Measurements from ENCODE around the gene NADSYN1. TPM values are rescaled to one million over a fixed set of nuclear protein-coding genes. Genes with fewer than 3 reads are reported as not detected.

The NADSYN1 gene
- total RNA-seq, 1 donor from 2014 or later, result 91.3 TPM

- H3K4me3 ChIP-seq, result no peak overlapping the region
- no peaks in the 10 kb centered on the region for H3K9me3 ChIP-seq
- H3K27me3 ChIP-seq, result no peaks in the 10 kb centered on the region
- intact Hi-C loops (cut with DNase I), result no loop called here
- no peak for ATAC-seq
- H3K27ac ChIP-seq, result no peak overlapping the region
- DNase-seq, result peak; percentile 19
- TF ChIP-seq, protein P1, sequence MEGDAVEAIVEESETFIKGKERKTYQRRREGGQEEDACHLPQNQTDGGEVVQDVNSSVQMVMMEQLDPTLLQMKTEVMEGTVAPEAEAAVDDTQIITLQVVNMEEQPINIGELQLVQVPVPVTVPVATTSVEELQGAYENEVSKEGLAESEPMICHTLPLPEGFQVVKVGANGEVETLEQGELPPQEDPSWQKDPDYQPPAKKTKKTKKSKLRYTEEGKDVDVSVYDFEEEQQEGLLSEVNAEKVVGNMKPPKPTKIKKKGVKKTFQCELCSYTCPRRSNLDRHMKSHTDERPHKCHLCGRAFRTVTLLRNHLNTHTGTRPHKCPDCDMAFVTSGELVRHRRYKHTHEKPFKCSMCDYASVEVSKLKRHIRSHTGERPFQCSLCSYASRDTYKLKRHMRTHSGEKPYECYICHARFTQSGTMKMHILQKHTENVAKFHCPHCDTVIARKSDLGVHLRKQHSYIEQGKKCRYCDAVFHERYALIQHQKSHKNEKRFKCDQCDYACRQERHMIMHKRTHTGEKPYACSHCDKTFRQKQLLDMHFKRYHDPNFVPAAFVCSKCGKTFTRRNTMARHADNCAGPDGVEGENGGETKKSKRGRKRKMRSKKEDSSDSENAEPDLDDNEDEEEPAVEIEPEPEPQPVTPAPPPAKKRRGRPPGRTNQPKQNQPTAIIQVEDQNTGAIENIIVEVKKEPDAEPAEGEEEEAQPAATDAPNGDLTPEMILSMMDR (IDR thresholded peaks at IDR 0.05), result no peak
- H3K4me1 ChIP-seq, result peaks cover 9% of the 10 kb centered on the region
- peaks cover 78% of the 10 kb centered on the region for H3K36me3 ChIP-seq
Observed at GRCh38 chr11:71485466-71485865, 32.5 kb downstream of the NADSYN1 start.

DNA sequence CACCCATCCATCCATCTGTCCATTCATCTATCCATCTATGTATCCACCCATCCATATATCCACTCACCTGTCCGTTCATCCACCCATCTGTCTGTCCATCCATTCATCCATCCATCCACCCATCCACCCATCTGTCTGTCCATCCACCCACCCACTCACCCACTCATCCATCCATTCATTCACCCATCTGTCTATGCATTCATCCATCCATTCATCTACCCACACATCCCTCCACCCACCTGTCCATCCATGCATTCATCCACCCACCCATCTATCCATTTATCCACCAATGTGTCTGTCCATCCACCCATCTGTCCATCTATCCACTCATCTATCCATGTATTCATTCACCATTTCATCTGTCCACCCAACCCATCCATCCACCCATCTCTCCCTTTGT is 33.3 kb downstream of the NADSYN1 start:
- Histone ChIP-seq H3K9me3 (no peaks in the 10 kb centered on the region), H3K27ac (no peak overlapping the region), H3K4me3 (no peak overlapping the region), H3K36me3 (peaks cover 78% of the 10 kb centered on the region), H3K27me3 (no peaks in the 10 kb centered on the region), H3K4me1 (peaks cover 9% of the 10 kb centered on the region)
- DNase-seq (no peak), ATAC-seq (no peak)
- TF ChIP-seq, protein P1 (IDR thresholded peaks at IDR 0.05), result no peak
- intact Hi-C loops (cut with DNase I), result no loop called here

DNA sequence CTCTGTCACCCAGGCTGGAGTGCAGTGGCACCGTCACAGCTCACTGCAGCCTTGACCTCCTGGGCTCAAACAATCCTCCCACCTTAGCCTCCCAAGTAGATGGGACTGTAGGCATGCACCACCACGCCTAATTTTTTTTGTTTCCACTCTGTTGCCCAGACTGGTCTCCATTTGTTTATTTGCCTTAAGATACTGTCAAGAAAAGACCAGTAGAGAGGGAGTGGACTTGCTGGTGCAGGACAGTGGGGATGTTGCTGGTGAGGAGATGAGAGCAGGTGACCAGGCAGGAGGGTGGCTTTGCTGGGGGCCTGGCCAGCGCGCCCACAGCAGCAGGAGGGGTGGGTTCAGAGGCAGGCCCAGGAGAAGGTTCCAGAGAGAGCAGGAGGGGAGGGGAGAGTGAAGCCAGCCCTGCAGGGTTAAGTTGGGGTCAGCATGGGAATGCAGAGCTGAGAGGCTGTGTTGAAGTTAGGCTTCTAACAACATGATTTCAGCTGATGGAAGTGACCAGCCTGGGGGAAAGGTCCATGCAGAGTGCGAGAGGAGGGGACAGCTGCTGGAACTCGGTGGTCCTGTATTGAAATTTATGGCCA is 35.8 kb downstream of the NADSYN1 start:
- TF ChIP-seq, protein P1 (IDR thresholded peaks at IDR 0.05), result no peak
- peak overlapping the region; percentile 39 for H3K27ac ChIP-seq
- no peaks in the 10 kb centered on the region for H3K27me3 ChIP-seq
- ATAC-seq, result no peak
- H3K9me3 ChIP-seq, result no peaks in the 10 kb centered on the region
- no peak overlapping the region for H3K4me3 ChIP-seq
- peaks cover 80% of the 10 kb centered on the region for H3K36me3 ChIP-seq
- no peak for DNase-seq
- intact Hi-C loops (cut with DNase I), result no loop called here
- peaks cover 9% of the 10 kb centered on the region for H3K4me1 ChIP-seq

DNA sequence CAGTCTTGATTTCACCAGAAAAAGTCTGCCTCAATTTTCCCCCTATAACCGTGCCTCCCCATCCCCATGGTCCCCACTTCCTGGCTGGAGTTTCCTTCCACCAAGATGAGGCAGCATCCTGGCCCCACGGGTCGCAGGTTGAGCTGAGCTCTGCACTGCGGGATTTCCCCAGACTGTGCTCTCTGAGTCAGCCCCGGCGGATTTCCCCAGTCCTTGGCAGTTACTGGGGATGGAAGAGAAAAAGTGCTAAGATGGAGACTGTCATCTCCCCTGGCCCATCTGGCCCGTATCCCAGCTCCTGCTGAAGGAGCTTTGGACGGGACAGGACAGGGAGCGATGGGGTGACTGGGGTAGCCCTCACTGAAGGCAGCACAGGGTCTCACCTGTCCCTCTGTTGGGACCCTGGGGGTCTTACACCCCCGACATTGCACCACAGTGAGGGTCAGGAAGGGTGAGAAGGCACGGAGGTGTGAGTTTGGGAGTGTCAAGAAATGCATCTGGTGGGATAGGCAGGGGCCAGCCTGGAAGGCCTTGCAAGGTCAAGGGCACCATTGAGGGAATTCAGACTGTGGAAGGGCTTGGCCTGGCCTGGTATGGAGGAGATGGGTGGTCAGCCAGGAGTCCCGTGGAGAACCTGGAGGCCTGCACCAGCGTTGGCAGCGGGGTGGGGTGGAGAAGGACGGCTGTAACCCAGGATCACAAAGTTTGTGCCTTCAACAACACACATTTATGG is 36.5 kb downstream of the NADSYN1 start:
- Histone ChIP-seq H3K4me3 (no peak overlapping the region), H3K36me3 (peaks cover 79% of the 10 kb centered on the region), H3K27ac (no peak overlapping the region), H3K27me3 (no peaks in the 10 kb centered on the region), H3K4me1 (peaks cover 9% of the 10 kb centered on the region), H3K9me3 (no peaks in the 10 kb centered on the region)
- no peak for DNase-seq
- TF ChIP-seq, protein P1 (IDR thresholded peaks at IDR 0.05), result no peak
- ATAC-seq, result no peak
- intact Hi-C loops (cut with DNase I), result no loop called here

DNA sequence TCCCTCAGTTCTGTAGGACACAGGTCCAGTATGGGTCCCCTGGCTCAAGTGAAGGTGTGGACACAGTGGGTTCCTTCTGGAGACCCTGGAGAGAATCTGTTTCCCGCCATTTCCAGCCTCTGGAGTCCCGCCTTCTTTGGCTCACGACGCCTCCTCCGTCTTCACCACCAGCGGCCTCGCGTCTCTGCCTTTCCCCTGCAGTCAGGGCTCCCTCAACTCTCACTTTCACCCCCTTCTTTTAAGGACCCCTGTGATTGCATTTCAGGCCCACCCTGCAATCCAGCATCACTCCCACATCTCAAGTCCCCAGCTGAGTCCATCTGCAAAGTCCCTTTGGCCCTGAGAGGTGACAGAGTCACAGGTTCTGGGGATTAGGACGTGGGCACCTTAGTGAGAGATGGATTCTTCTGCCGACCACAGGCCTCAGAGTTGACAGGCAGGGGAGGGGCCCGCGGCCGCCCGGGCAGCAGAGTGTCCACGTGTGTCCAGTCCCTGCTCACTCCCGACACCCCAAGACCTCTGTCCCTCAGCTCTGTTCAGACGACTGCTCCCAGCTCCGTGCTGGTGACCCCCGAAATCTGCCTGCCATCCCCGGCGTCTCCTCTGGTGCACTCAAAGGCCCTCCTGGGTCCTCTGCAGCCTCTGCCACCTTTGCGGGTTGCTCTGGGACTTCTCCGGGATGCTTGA is 37.2 kb downstream of the NADSYN1 start:
- no peak overlapping the region for H3K4me3 ChIP-seq
- no peak for DNase-seq
- TF ChIP-seq, protein P1 (IDR thresholded peaks at IDR 0.05), result no peak
- peaks cover 9% of the 10 kb centered on the region for H3K4me1 ChIP-seq
- intact Hi-C loops (cut with DNase I), result no loop called here
- ATAC-seq, result peak; percentile 5
- H3K9me3 ChIP-seq, result no peaks in the 10 kb centered on the region
- no peaks in the 10 kb centered on the region for H3K27me3 ChIP-seq
- H3K36me3 ChIP-seq, result peaks cover 79% of the 10 kb centered on the region
- no peak overlapping the region for H3K27ac ChIP-seq

All from upper lobe of right lung (tissue), 1 donor.